ENCODE measurements around the gene LRRC39.

The LRRC39 gene

GRCh38 chr1:100164216-100164615 lies 13.8 kb downstream of the LRRC39 start:
- H3K27me3 Mint-ChIP-seq (ENCODE audit: low read depth, poor library complexity): no peaks in the 10 kb centered on the region
- H3K27ac Mint-ChIP-seq: peak overlapping the region; percentile 78
- H3K9me3 Mint-ChIP-seq: no peaks in the 10 kb centered on the region
- H3K4me1 Mint-ChIP-seq: peaks cover 5% of the 10 kb centered on the region
- no peak overlapping the region for H3K4me3 Mint-ChIP-seq
- no peaks in the 10 kb centered on the region for H3K36me3 Mint-ChIP-seq (ENCODE audit: low read depth)
- TF ChIP-seq CTCF (IDR thresholded peaks at IDR 0.05): no peak
- no peak for DNase-seq

- no peak overlapping the region for H3K4me3 Mint-ChIP-seq
Observed at GRCh38 chr1:100162881-100163280, 15.2 kb downstream of the LRRC39 start.

GRCh38 chr1:100152271-100152670 lies 25.8 kb downstream of the LRRC39 start:
- Mint-ChIP-seq H3K27ac (peak overlapping the region; percentile 31), H3K9me3 (no peaks in the 10 kb centered on the region)
- TF ChIP-seq CTCF (IDR thresholded peaks at IDR 0.05): no peak

More at GRCh38 chr1:100162881-100163280, 15.2 kb downstream of the LRRC39 start:
- Mint-ChIP-seq H3K4me1 (peaks cover 5% of the 10 kb centered on the region), H3K27ac (peak overlapping the region; percentile 39), H3K9me3 (no peaks in the 10 kb centered on the region), H3K27me3 (ENCODE audit: low read depth, poor library complexity) (no peaks in the 10 kb centered on the region), H3K36me3 (ENCODE audit: low read depth) (no peaks in the 10 kb centered on the region)
- no peak for TF ChIP-seq CTCF (IDR thresholded peaks at IDR 0.05)
- DNase-seq: no peak

GRCh38 chr1:100151679-100152078 lies 26.4 kb downstream of the LRRC39 start:
- H3K27ac Mint-ChIP-seq: no peak overlapping the region
- no peaks in the 10 kb centered on the region for H3K27me3 Mint-ChIP-seq (ENCODE audit: low read depth, poor library complexity)
- peaks cover 17% of the 10 kb centered on the region for H3K36me3 Mint-ChIP-seq (ENCODE audit: low read depth)
- no peak overlapping the region for H3K4me3 Mint-ChIP-seq
- no peaks in the 10 kb centered on the region for H3K9me3 Mint-ChIP-seq
- TF ChIP-seq CTCF (IDR thresholded peaks at IDR 0.05): no peak
- H3K4me1 Mint-ChIP-seq: no peaks in the 10 kb centered on the region
- no peak for DNase-seq

More at GRCh38 chr1:100152271-100152670, 25.8 kb downstream of the LRRC39 start:
- Mint-ChIP-seq H3K27me3 (ENCODE audit: low read depth, poor library complexity) (peaks cover 2% of the 10 kb centered on the region), H3K36me3 (ENCODE audit: low read depth) (peaks cover 14% of the 10 kb centered on the region), H3K4me3 (no peak overlapping the region), H3K4me1 (no peaks in the 10 kb centered on the region)
- DNase-seq: no peak

DNA sequence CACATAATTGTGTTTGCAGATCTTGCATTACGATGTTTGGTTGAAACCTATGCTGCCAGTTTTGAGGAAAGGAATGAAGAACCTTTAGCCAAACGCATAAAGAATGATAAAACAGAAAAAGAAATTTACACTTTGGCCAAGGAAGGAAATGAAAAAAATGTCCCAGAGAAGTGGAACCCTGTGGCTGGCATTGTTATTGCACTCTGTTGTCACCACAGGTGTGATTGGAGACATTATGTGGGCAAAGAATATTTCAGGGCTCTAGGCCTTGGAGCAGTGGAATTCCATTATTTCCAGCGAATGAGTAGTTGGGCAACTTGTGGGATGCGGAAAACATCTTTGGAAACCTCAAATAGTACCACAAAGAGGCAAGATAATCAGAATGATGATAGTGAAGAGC lies 30.2 kb downstream of the LRRC39 start:
- no peak for TF ChIP-seq CTCF (IDR thresholded peaks at IDR 0.05)
- no peak for DNase-seq
- Mint-ChIP-seq H3K27me3 (ENCODE audit: low read depth, poor library complexity) (no peaks in the 10 kb centered on the region), H3K36me3 (ENCODE audit: low read depth) (peaks cover 43% of the 10 kb centered on the region), H3K9me3 (no peaks in the 10 kb centered on the region), H3K4me3 (no peak overlapping the region), H3K4me1 (no peaks in the 10 kb centered on the region), H3K27ac (no peak overlapping the region)

- H3K9me3 Mint-ChIP-seq: no peaks in the 10 kb centered on the region
- peaks cover 52% of the 10 kb centered on the region for H3K36me3 Mint-ChIP-seq (ENCODE audit: low read depth)
- no peak for TF ChIP-seq CTCF (IDR thresholded peaks at IDR 0.05)
- H3K4me1 Mint-ChIP-seq: no peaks in the 10 kb centered on the region
- no peak for DNase-seq
- H3K4me3 Mint-ChIP-seq: no peak overlapping the region
- H3K27ac Mint-ChIP-seq: no peak overlapping the region
- no peaks in the 10 kb centered on the region for H3K27me3 Mint-ChIP-seq (ENCODE audit: low read depth, poor library complexity)
Observed at GRCh38 chr1:100146958-100147357, 31.1 kb downstream of the LRRC39 start.
